Stomach (tissue), 4 donors: ENCODE results near the gene CBLC.

Experiments
- EP300 ChIP-seq: sonication (generic); formaldehyde crosslinking; IDR thresholded peaks from one replicate; pipeline ENCODE4 v1.6.1; 2017; ENCODE audit warnings: antibody characterized with exemption
- POLR2AphosphoS5 ChIP-seq, 3 donors: sonication (generic); formaldehyde crosslinking; IDR thresholded peaks; one replicate each; pipeline ENCODE4 v1.6.1; 2016; ENCODE audit warnings: antibody characterized with exemption in 3 of 3

- TF ChIP-seq EP300 (no peak), POLR2AphosphoS5 (IDR thresholded peaks at IDR 0.05) (no peak)
Measured at GRCh38 chr19:44799627-44800346, 22.1 kb downstream of the CBLC start.
